ENCODE measurements around the gene SHC1.

Gene SHC1

GRCh38 chr1:154969246-154969645, 1.3 kb downstream of the SHC1 start:
- no peak for DNase-seq (ENCODE audit: low read depth)
- no peak for TF ChIP-seq CTCF (IDR thresholded peaks at IDR 0.05; ENCODE audit: low read depth, low read length, missing control alignments)
- H3K4me3 ChIP-seq (ENCODE audit: low read depth, low read length), result no peak overlapping the region; the same call in 1 of the 2 replicates

- no peak overlapping the region for H3K4me3 ChIP-seq (ENCODE audit: low read depth, low read length)
- no peak for DNase-seq (ENCODE audit: low read depth)
Observed at GRCh38 chr1:154968731-154969130, 1.8 kb downstream of the SHC1 start.

GRCh38 chr1:154967331-154967950, 3.1 kb downstream of the SHC1 start:
- no peak for DNase-seq (ENCODE audit: low read depth)
- no peak for TF ChIP-seq CTCF (IDR thresholded peaks at IDR 0.05; ENCODE audit: low read depth, low read length, missing control alignments)
- H3K4me3 ChIP-seq (ENCODE audit: low read depth, low read length), result no peak overlapping the region

More at GRCh38 chr1:154968731-154969130, 1.8 kb downstream of the SHC1 start:
- TF ChIP-seq CTCF (IDR thresholded peaks at IDR 0.05; ENCODE audit: low read depth, low read length, missing control alignments), result no peak

- H3K4me3 ChIP-seq (ENCODE audit: low read depth, low read length), result no peak overlapping the region
- no peak for DNase-seq (ENCODE audit: low read depth)
- TF ChIP-seq CTCF (IDR thresholded peaks at IDR 0.05; ENCODE audit: low read depth, low read length, missing control alignments), result no peak
Observed at GRCh38 chr1:154966111-154966510, 4.4 kb downstream of the SHC1 start.

- DNase-seq (ENCODE audit: low read depth), result no peak
- no peak for TF ChIP-seq CTCF (IDR thresholded peaks at IDR 0.05; ENCODE audit: low read depth, low read length, missing control alignments)
- H3K4me3 ChIP-seq (ENCODE audit: low read depth, low read length), result no peak overlapping the region
Observed at GRCh38 chr1:154964359-154964758, 6.2 kb downstream of the SHC1 start.

GRCh38 chr1:154963643-154964042, 6.9 kb downstream of the SHC1 start:
- TF ChIP-seq CTCF (IDR thresholded peaks at IDR 0.05; ENCODE audit: low read depth, low read length, missing control alignments), result no peak
- DNase-seq (ENCODE audit: low read depth), result no peak
- H3K4me3 ChIP-seq (ENCODE audit: low read depth, low read length), result no peak overlapping the region

- no peak for TF ChIP-seq CTCF (IDR thresholded peaks at IDR 0.05; ENCODE audit: low read depth, low read length, missing control alignments)
- H3K4me3 ChIP-seq (ENCODE audit: low read depth, low read length), result peak overlapping the region; percentile 67; the same call in 1 of the 2 replicates
- DNase-seq (ENCODE audit: low read depth), result no peak
Observed at GRCh38 chr1:154962795-154963330, 7.7 kb downstream of the SHC1 start.
